AG04449 (cell line): ENCODE results near the gene FNDC3B.

Experiments
- CTCF ChIA-PET: fragments of 350-600 bp; formaldehyde crosslinking; extraction: SDS; loops from one replicate; lab custom pipeline; 2021; ENCODE audit warnings: antibody characterized with exemption; lab: Yijun Ruan, JAX
- POLR2A ChIA-PET: fragments of 400-600, 350-600 bp; formaldehyde crosslinking; extraction: SDS; loops from one replicate; lab custom pipeline; 2020; ENCODE audit warnings: antibody characterized with exemption, inconsistent platforms; lab: Yijun Ruan, JAX
- DNase-seq: peaks from one replicate; pipeline ENCODE4 v3.0.0-alpha.2; 2010; ENCODE audit warnings: low read depth, low spot score
- H3K4me3 ChIP-seq: 2 replicates; pipeline ENCODE4 v1.5.1; 2011; ENCODE audit warnings: low read depth, mild to moderate bottlenecking, control low read depth, low read length
- TF ChIP-seq, protein P1 (sequence below): IDR thresholded peaks from one replicate; pipeline ENCODE4 v1.5.1; 2011; ENCODE audit warnings: mild to moderate bottlenecking, moderate library complexity, low read length, control low read depth, inconsistent platforms; ENCODE audit not compliant: insufficient read depth; ENCODE audit errors: missing control alignments

FNDC3B gene

DNA sequence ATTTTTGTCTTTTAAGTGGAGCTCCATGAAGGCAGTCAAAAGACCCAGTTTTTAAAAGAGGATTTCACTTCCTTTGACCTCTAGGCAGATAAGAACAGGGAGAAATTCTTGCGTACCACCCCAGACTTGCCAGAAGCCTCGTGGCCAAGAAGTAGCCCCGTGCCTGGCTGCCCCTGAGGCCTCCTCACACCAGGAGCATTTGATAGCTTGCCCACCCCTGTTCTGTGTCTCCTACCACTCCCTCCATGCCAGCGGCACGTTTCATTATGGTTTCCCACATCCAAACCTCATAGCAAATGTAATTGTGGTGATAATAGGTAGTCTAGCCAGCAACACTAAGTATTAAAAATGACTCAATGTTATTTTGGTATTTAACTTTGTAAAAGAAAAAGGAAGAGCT is 301.2 kb downstream of the FNDC3B start:
- ChIA-PET POLR2A (no interaction called here), CTCF (interaction anchor here (0.9 to 4.0 kb wide), 22 partner anchors 9 to 697 kb away, joined by 3 to 72 read pairs (median 5); no protein-coding TSS in a partner anchor)
- TF ChIP-seq, protein P1, sequence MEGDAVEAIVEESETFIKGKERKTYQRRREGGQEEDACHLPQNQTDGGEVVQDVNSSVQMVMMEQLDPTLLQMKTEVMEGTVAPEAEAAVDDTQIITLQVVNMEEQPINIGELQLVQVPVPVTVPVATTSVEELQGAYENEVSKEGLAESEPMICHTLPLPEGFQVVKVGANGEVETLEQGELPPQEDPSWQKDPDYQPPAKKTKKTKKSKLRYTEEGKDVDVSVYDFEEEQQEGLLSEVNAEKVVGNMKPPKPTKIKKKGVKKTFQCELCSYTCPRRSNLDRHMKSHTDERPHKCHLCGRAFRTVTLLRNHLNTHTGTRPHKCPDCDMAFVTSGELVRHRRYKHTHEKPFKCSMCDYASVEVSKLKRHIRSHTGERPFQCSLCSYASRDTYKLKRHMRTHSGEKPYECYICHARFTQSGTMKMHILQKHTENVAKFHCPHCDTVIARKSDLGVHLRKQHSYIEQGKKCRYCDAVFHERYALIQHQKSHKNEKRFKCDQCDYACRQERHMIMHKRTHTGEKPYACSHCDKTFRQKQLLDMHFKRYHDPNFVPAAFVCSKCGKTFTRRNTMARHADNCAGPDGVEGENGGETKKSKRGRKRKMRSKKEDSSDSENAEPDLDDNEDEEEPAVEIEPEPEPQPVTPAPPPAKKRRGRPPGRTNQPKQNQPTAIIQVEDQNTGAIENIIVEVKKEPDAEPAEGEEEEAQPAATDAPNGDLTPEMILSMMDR: no peak

GRCh38 chr3:172341482-172342059 is 302.2 kb downstream of the FNDC3B start:
- H3K4me3 ChIP-seq: no peak overlapping the region
- TF ChIP-seq, protein P1: peak; percentile 38
- no peak for DNase-seq
- ChIA-PET POLR2A (no interaction called here), CTCF (interaction anchor here (0.7 to 4.0 kb wide), 24 partner anchors 9 to 698 kb away, joined by 3 to 72 read pairs (median 5); no protein-coding TSS in a partner anchor)

More for the DNA sequence above, 301.2 kb downstream of the FNDC3B start:
- H3K4me3 ChIP-seq: no peak overlapping the region
- DNase-seq: no peak

DNA sequence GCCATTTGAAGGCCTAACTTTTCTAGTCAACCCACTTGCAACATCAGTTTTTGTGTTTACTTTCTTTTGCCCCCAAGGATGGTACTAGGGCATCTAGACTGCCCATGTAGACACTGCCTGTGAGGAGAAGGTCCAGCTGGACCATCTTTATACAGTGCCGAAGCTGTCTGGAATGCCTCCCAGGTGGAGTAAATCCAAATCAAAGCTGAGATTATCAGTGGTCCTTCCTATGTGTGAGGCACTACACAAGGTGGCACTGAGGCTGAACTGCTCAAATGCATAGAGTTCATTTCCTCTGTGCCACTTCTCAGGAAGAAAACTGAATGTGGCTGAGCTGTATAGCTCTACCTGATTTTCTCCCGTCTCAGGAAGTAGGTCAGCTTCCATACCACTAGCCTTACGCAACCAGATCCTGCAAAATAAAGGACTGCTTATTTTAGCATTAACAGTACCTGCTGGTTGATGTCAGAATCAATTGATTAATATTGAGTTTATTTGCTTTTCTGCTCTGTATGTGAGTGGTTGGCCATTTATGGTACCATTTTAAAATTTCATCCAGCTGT is 302.8 kb downstream of the FNDC3B start:
- POLR2A ChIA-PET: no interaction called here
- TF ChIP-seq, protein P1: no peak
- DNase-seq: no peak
- no peak overlapping the region for H3K4me3 ChIP-seq
- CTCF ChIA-PET: interaction anchor here (0.7 to 4.0 kb wide), 20 partner anchors 8 to 699 kb away, joined by 3 to 72 read pairs (median 5); no protein-coding TSS in a partner anchor

- ChIA-PET POLR2A (no interaction called here), CTCF (interaction anchor here (2.3 to 4.0 kb wide), 3 partner anchors 10 to 18 kb away, joined by 8 to 72 read pairs (median 28); no protein-coding TSS in a partner anchor)
- DNase-seq: no peak
- no peak overlapping the region for H3K4me3 ChIP-seq
- TF ChIP-seq, protein P1: no peak
Observed at GRCh38 chr3:172343117-172343516, 303.7 kb downstream of the FNDC3B start.

- no peak overlapping the region for H3K4me3 ChIP-seq
- CTCF ChIA-PET: interaction anchor here (1.0 to 4.0 kb wide), 3 partner anchors 8 to 12 kb away, joined by 3 to 72 read pairs (median 18); no protein-coding TSS in a partner anchor
- TF ChIP-seq, protein P1: no peak
- POLR2A ChIA-PET: no interaction called here
- no peak for DNase-seq
Observed at GRCh38 chr3:172343979-172344378, 304.6 kb downstream of the FNDC3B start.

GRCh38 chr3:172346161-172346560 is 306.8 kb downstream of the FNDC3B start:
- ChIA-PET POLR2A (no interaction called here), CTCF (interaction anchor here (0.9 to 2.8 kb wide), 2 partner anchors 14 to 321 kb away, joined by 3 to 18 read pairs; no protein-coding TSS in a partner anchor)
- no peak for DNase-seq
- no peak overlapping the region for H3K4me3 ChIP-seq
- TF ChIP-seq, protein P1: no peak
